Progenitor cell of endocrine pancreas (in vitro differentiated cells): ENCODE measurements around the gene PALLD. TPM values are rescaled to one million over a fixed set of nuclear protein-coding genes. Genes with fewer than 3 reads are reported as not detected.

Experiments used
- DNase-seq: peaks from one replicate; pipeline ENCODE4 v3.0.0; 2021; ENCODE audit warnings: low spot score; ENCODE audit not compliant: unreplicated experiment
- H3K27ac Mint-ChIP-seq: 2 replicates; pipeline ENCODE4 v1.8.0; 2021; ENCODE audit warnings: mild to moderate bottlenecking, moderate library complexity, mixed read lengths
- H3K27me3 Mint-ChIP-seq: 2 replicates; pipeline ENCODE4 v1.8.0; 2021; ENCODE audit warnings: mixed read lengths
- H3K36me3 Mint-ChIP-seq: 2 replicates; pipeline ENCODE4 v1.8.0; 2022; ENCODE audit warnings: mixed read lengths; ENCODE audit not compliant: insufficient read depth
- H3K4me1 Mint-ChIP-seq: 2 replicates; pipeline ENCODE4 v1.8.0; 2021; ENCODE audit warnings: low read depth, mixed read lengths
- H3K4me3 Mint-ChIP-seq: 2 replicates; pipeline ENCODE4 v1.8.0; 2021; ENCODE audit warnings: low read depth, mild to moderate bottlenecking, moderate library complexity, mixed read lengths
- H3K9me3 Mint-ChIP-seq: 2 replicates; pipeline ENCODE4 v1.8.0; 2021; ENCODE audit warnings: low read depth, mixed read lengths
- total RNA-seq: library from RNA; stranded (reverse); gene quantifications from 2 replicates; pipeline ENCODE4 v1.2.1, GENCODE V29; 2021
- TF ChIP-seq, protein P1 (sequence below): fragments of 200-600 bp; sonication (generic); IDR thresholded peaks from one replicate; pipeline ENCODE4 v1.5.0; 2021; ENCODE audit warnings: antibody characterized with exemption, mild to moderate bottlenecking; ENCODE audit not compliant: unreplicated experiment

Gene PALLD
- total RNA-seq, 1 donor from 2014 or later: 43.2 TPM

DNA sequence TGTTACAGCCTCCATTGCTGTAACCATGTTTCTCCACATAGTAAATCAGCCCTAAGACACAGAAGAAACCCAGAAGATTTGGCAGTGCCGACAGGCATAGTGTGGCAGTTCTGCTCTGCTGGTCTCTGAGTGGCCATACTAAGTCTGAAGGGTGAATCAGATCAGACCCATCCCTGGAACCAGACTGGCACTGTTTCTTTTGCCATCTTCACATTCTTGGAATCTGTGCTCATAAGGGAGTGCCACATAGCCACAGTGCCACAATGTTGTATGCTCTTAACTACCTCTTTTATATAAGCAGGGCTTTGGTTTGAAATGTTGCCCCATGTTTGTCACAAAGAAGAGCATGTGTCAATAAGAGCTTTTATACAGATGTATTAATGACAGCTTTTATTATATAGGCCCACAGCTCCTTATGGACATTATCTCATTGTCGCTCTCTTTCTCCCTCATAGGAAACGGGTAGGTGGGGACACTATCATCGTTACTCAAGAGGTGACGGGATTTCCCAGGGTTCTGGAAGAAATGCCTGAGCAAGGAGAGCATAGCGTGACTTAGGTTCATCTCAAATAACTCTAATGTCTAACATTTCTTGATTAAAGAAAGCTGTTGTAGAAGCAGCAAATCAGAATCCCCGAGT lies 385.0 kb downstream of the PALLD start:
- no peaks in the 10 kb centered on the region for H3K9me3 Mint-ChIP-seq
- DNase-seq: no peak
- H3K27ac Mint-ChIP-seq: peak overlapping the region; percentile 56
- H3K27me3 Mint-ChIP-seq: peaks cover 18% of the 10 kb centered on the region
- peaks cover 19% of the 10 kb centered on the region for H3K4me1 Mint-ChIP-seq
- TF ChIP-seq, protein P1, sequence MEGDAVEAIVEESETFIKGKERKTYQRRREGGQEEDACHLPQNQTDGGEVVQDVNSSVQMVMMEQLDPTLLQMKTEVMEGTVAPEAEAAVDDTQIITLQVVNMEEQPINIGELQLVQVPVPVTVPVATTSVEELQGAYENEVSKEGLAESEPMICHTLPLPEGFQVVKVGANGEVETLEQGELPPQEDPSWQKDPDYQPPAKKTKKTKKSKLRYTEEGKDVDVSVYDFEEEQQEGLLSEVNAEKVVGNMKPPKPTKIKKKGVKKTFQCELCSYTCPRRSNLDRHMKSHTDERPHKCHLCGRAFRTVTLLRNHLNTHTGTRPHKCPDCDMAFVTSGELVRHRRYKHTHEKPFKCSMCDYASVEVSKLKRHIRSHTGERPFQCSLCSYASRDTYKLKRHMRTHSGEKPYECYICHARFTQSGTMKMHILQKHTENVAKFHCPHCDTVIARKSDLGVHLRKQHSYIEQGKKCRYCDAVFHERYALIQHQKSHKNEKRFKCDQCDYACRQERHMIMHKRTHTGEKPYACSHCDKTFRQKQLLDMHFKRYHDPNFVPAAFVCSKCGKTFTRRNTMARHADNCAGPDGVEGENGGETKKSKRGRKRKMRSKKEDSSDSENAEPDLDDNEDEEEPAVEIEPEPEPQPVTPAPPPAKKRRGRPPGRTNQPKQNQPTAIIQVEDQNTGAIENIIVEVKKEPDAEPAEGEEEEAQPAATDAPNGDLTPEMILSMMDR: no peak
- peaks cover 22% of the 10 kb centered on the region for H3K36me3 Mint-ChIP-seq
- H3K4me3 Mint-ChIP-seq: no peak overlapping the region

DNA sequence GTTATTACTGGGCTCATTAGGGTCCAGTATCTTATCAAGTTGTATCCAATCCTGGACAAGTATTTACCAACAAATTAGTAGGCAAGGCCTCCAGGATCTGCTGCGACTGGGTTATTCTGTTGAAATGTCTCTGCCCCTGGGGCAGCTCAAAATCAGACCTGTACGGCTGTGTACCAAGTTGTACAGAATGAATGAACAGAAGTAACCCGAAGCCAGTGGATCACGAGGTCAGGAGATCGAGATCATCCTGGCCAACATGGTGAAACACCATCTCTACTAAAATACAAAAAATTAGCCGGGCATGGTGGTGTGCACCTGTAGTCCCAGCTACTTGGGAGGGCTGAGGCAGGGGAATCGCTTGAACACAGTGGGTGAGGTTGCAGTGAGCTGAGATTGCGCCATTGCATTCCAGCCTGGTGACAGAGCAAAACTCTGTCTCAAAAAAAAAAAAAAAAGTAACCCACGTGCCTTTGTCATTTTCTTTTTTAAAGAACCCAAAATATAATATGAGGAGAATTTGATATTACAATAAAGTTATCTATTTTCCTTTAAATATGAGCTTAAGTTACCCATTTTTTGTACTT lies 385.9 kb downstream of the PALLD start:
- H3K9me3 Mint-ChIP-seq: no peaks in the 10 kb centered on the region
- no peak for DNase-seq
- H3K36me3 Mint-ChIP-seq: peaks cover 22% of the 10 kb centered on the region
- TF ChIP-seq, protein P1: no peak
- no peak overlapping the region for H3K27ac Mint-ChIP-seq
- peaks cover 12% of the 10 kb centered on the region for H3K27me3 Mint-ChIP-seq
- no peak overlapping the region for H3K4me3 Mint-ChIP-seq
- H3K4me1 Mint-ChIP-seq: peaks cover 21% of the 10 kb centered on the region

DNA sequence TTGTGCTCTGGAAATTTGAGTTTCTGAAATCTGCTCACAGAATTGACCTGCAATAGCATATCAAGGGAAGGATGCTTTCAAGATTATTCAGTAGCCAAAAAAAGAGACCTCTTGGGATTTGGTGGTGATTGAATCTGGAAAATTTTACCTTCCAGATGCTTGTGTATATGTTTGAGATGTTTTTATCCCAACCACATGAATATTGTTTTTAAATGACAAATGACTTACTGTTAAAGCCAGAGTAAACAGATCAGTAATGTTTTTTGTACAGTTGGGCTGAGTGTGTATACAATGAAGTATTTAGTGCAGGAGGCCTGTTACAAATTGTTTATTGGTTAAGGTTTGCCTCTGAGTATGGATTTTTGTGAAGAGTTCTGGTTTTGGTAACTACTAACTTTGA lies 386.7 kb downstream of the PALLD start:
- Mint-ChIP-seq H3K4me3 (no peak overlapping the region), H3K4me1 (peaks cover 21% of the 10 kb centered on the region), H3K27me3 (peaks cover 9% of the 10 kb centered on the region), H3K27ac (no peak overlapping the region), H3K9me3 (no peaks in the 10 kb centered on the region), H3K36me3 (peaks cover 22% of the 10 kb centered on the region)
- DNase-seq: no peak
- TF ChIP-seq, protein P1: no peak

DNA sequence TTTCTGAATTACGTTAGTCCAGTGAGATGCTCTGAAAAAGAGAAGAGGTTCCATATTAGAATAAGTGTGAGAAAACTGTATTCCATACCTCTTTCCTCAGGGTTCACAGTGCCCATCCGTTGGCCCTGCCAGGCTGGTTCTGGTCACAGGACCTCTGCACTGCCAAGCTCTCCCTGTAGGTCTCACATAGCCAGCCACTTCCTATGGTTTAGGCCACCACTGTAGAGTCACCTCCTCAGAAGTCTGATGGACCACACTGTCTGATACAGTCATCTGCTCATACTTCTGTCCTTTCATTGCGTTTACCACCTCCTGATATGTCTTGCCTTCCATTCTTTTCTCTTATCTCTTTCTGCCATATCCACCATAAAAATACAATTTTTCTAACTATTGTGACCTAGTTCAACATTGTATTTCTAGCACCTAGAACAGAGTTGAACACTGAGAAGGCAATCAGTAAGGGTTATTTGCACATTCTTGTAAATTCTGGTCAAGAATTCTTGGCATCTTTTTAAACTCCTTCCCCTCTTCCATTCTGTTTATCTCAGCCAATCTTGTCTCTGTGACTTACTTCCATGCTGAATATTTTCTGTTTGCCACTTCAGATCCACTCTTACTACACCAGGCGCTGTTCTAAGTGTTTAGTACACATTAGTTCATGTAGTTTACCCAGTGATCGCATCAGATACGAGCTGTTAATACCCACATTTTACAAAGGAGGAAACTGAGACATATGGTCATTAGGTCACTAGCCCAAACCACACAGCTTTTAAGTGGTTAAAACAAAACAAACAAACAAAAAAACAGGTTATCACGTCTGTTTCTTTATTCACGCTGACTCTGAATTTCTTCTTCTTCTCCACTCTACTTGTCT lies 387.6 kb downstream of the PALLD start:
- Mint-ChIP-seq H3K27me3 (no peaks in the 10 kb centered on the region), H3K4me1 (peaks cover 20% of the 10 kb centered on the region), H3K9me3 (no peaks in the 10 kb centered on the region), H3K4me3 (no peak overlapping the region), H3K27ac (no peak overlapping the region), H3K36me3 (peaks cover 21% of the 10 kb centered on the region)
- TF ChIP-seq, protein P1: no peak
- no peak for DNase-seq

DNA sequence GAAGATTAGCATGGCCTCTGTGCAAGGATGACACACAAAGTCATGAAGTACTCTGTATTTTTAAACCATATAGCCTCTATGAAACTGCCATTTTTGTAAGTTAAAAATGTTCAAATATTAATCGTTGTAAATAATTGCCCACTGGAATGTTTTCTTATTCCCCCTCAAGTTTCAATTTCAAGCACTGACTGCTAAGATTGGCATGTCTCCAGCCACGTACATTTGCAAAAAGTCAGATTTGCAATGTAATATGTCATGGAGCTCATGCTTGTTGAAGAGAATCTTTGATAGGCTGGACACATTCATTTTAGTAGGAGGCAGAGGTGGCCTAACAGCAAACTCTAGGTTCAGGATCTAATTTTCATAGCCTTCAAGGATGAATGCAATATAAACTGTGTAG lies 388.5 kb downstream of the PALLD start:
- peaks cover 14% of the 10 kb centered on the region for H3K4me1 Mint-ChIP-seq
- H3K36me3 Mint-ChIP-seq: peaks cover 26% of the 10 kb centered on the region
- no peaks in the 10 kb centered on the region for H3K27me3 Mint-ChIP-seq
- DNase-seq: no peak
- H3K27ac Mint-ChIP-seq: no peak overlapping the region
- no peak overlapping the region for H3K4me3 Mint-ChIP-seq
- no peaks in the 10 kb centered on the region for H3K9me3 Mint-ChIP-seq
- TF ChIP-seq, protein P1: no peak
